CD8-positive, alpha-beta memory T cell (primary cell): Measurements from ENCODE around the gene SLIT3. TPM values are rescaled to one million over a fixed set of nuclear protein-coding genes. Genes with fewer than 3 reads are reported as not detected.
A peak's percentile ranks its signal among the peaks of the same experiment; 100 is the strongest.

ENCODE experiments used
- CTCF ChIA-PET: fragments of 350-600 bp; sonication (Branson Sonifier 250); formaldehyde crosslinking; loops from one replicate; lab custom pipeline; 2021; ENCODE audit warnings: antibody characterized with exemption; lab: Charles Lee
- POLR2A ChIA-PET: fragments of 350-600 bp; sonication (Branson Sonifier 250); formaldehyde crosslinking; loops from one replicate; lab custom pipeline; 2021; ENCODE audit warnings: antibody characterized with exemption; lab: Charles Lee
- DNase-seq, 5 donors: peaks; one replicate each; pipeline versions ENCODE4 v3.0.0 to v3.0.0-alpha.2; 2020 to 2022; ENCODE audit warnings: mixed read lengths in 1 of 5
- H3K27ac ChIP-seq: one replicate; pipeline ENCODE4 v1.7.0; 2013; ENCODE audit warnings: low read depth, mild to moderate bottlenecking, low read length, moderate library complexity
- H3K27me3 ChIP-seq: 2 replicates; pipeline ENCODE4 v1.7.0; 2013; ENCODE audit warnings: low read length, mild to moderate bottlenecking; ENCODE audit not compliant: insufficient read depth, poor library complexity, severe bottlenecking
- H3K36me3 ChIP-seq: 2 replicates; pipeline ENCODE4 v1.7.0; 2013; ENCODE audit warnings: mild to moderate bottlenecking, low read length, moderate library complexity; ENCODE audit not compliant: insufficient read depth
- H3K4me1 ChIP-seq: 2 replicates; pipeline ENCODE4 v1.7.0; 2013; ENCODE audit warnings: mild to moderate bottlenecking, low read length, moderate library complexity; ENCODE audit not compliant: insufficient read depth
- H3K4me3 ChIP-seq: 2 replicates; pipeline ENCODE4 v1.7.0; 2013; ENCODE audit warnings: mild to moderate bottlenecking, low read length
- H3K9me3 ChIP-seq: 2 replicates; pipeline ENCODE4 v1.7.0; 2013; ENCODE audit warnings: mild to moderate bottlenecking, low read length
- H3K27ac Mint-ChIP-seq, 8 donors: one replicate each; pipeline ENCODE4 v1.8.0; 2020 to 2021; ENCODE audit warnings: mixed read lengths in 8 of 8, mild to moderate bottlenecking in 6 of 8, inconsistent platforms in 3 of 8, moderate library complexity in 3 of 8
- H3K27me3 Mint-ChIP-seq, 2 donors: one replicate each; pipeline ENCODE4 v1.8.0; 2020 to 2021; ENCODE audit warnings: mixed read lengths in 2 of 2, mild to moderate bottlenecking in 1 of 2, moderate library complexity in 1 of 2
- H3K36me3 Mint-ChIP-seq, 3 donors: one replicate each; pipeline ENCODE4 v1.8.0; 2020 to 2021; ENCODE audit warnings: mixed read lengths in 3 of 3, inconsistent platforms in 1 of 3, mild to moderate bottlenecking in 1 of 3
- H3K4me1 Mint-ChIP-seq, 3 donors: one replicate each; pipeline ENCODE4 v1.8.0; 2020 to 2021; ENCODE audit warnings: mixed read lengths in 3 of 3, inconsistent platforms in 1 of 3, mild to moderate bottlenecking in 1 of 3
- H3K4me3 Mint-ChIP-seq, 7 donors: one replicate each; pipeline ENCODE4 v1.8.0; 2020 to 2021; ENCODE audit warnings: mixed read lengths in 7 of 7, mild to moderate bottlenecking in 6 of 7, moderate library complexity in 4 of 7, inconsistent platforms in 2 of 7
- H3K9me3 Mint-ChIP-seq, 5 donors: one replicate each; pipeline ENCODE4 v1.8.0; 2020 to 2022; ENCODE audit warnings: mixed read lengths in 5 of 5, mild to moderate bottlenecking in 3 of 5, moderate library complexity in 2 of 5, inconsistent platforms in 1 of 5
- polyA plus RNA-seq: library from polyadenylated mRNA; unstranded; fragments of 300-500 nt; fragmentation: Illumina TruSeq; gene quantifications from one replicate; pipeline ENCODE4 v1.2.3, GENCODE V29; 2021
- total RNA-seq, 2 experiments: library from RNA; stranded (reverse); gene quantifications; one replicate each; pipeline ENCODE4 v1.2.3, GENCODE V29; 2021

SLIT3 gene
- total and polyA plus RNA-seq, 3 experiments from 2014 or later: 0.49 to 0.72 TPM; not detected in 1

DNA sequence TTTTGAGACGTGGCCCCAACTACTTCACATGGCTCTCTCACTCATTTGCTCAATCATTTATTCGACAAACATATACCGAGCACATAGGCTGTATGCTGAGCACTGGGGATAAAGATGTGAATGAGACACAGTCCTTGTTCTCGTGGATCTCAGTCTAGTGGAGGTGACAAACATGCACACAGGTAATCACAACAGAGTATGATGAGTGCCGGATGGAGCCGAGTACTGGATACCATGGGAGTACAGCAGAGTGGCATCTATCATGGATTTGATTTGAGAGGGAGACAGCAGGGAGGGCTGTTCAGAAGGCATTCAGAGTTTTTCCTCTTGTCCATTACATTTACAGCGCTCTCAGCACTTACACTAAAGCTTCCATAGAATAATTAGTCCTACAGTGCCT lies 259.8 kb downstream of the SLIT3 start:
- Histone ChIP-seq H3K36me3 (no peaks in the 10 kb centered on the region), H3K9me3 (no peaks in the 10 kb centered on the region), H3K4me3 (no peak overlapping the region), H3K27me3 (no peaks in the 10 kb centered on the region), H3K27ac (no peak overlapping the region), H3K4me1 (no peaks in the 10 kb centered on the region)
- Mint-ChIP-seq H3K27me3 (peaks cover 3 to 9% of the 10 kb centered on the region in 2 donors), H3K36me3 (no peaks in the 10 kb centered on the region), H3K9me3 (peaks cover 0 to 4% (median 0%) of the 10 kb centered on the region in 5 donors), H3K27ac (no peak overlapping the region), H3K4me1 (no peaks in the 10 kb centered on the region), H3K4me3 (no peak overlapping the region)
- CTCF ChIA-PET: interaction anchor here (1.6 kb wide), 1 partner anchor 54 kb away, joined by 3 read pairs; no protein-coding TSS in a partner anchor
- no peak for DNase-seq
- POLR2A ChIA-PET: no interaction called here

DNA sequence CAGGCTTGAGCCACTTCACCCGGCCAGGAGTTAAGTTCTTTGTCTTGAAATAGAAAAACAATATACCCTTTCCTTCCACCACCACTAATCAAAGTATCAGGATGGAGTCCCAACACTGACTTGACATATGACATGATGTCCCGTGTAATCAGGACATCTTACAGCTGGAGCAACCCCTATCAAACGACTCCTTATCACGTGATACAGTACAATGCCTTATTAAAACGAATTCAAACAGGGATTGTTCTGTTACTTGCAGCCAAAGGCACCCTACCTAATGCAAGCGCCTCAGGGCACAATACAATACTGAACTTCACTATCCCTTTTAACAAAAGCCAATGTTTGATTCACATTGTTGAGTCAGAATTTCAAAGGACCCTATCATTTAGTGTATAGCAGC lies 261.3 kb downstream of the SLIT3 start:
- no peak overlapping the region for H3K4me3 Mint-ChIP-seq
- H3K27ac Mint-ChIP-seq: no peak overlapping the region
- no peaks in the 10 kb centered on the region for H3K9me3 ChIP-seq
- H3K9me3 Mint-ChIP-seq: peaks cover 0 to 4% (median 0%) of the 10 kb centered on the region in 5 donors
- no peaks in the 10 kb centered on the region for H3K4me1 ChIP-seq
- H3K4me1 Mint-ChIP-seq: no peaks in the 10 kb centered on the region
- DNase-seq: no peak
- POLR2A ChIA-PET: no interaction called here
- H3K36me3 Mint-ChIP-seq: no peaks in the 10 kb centered on the region
- H3K36me3 ChIP-seq: no peaks in the 10 kb centered on the region
- H3K27ac ChIP-seq: no peak overlapping the region
- CTCF ChIA-PET: interaction anchor here (1.6 kb wide), 1 partner anchor 52 kb away, joined by 3 read pairs; no protein-coding TSS in a partner anchor
- peaks cover 3 to 9% of the 10 kb centered on the region in 2 donors for H3K27me3 Mint-ChIP-seq
- no peak overlapping the region for H3K4me3 ChIP-seq
- H3K27me3 ChIP-seq: no peaks in the 10 kb centered on the region

DNA sequence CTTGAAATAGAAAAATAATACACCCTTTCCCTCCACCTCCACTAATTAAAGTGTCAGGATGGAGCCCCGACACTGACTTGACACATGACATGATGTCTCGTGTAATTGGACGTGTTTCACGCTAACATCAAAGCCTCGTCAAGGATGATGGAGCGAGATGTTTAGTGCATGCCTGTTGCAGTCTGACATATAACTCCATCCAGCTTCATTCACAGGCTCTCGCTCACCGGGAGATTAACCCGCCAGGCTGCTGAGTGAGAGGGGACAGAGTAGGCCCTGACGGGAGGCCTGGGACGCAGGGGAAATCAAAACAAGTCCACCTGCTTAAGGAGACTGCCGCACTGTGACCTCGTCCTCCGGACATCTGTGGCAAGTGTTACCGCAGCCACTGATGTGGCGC lies 263.5 kb downstream of the SLIT3 start:
- peaks cover 3 to 9% of the 10 kb centered on the region in 2 donors for H3K27me3 Mint-ChIP-seq
- H3K4me3 Mint-ChIP-seq: no peak overlapping the region
- H3K36me3 Mint-ChIP-seq: no peaks in the 10 kb centered on the region
- no peaks in the 10 kb centered on the region for H3K9me3 ChIP-seq
- no peaks in the 10 kb centered on the region for H3K27me3 ChIP-seq
- H3K4me1 Mint-ChIP-seq: no peaks in the 10 kb centered on the region
- H3K4me3 ChIP-seq: no peak overlapping the region
- H3K4me1 ChIP-seq: no peaks in the 10 kb centered on the region
- no peak for DNase-seq
- CTCF ChIA-PET: no interaction called here
- H3K27ac Mint-ChIP-seq: no peak overlapping the region
- no peaks in the 10 kb centered on the region for H3K36me3 ChIP-seq
- POLR2A ChIA-PET: no interaction called here
- H3K27ac ChIP-seq: no peak overlapping the region
- H3K9me3 Mint-ChIP-seq: peaks cover 0 to 4% (median 0%) of the 10 kb centered on the region in 5 donors

DNA sequence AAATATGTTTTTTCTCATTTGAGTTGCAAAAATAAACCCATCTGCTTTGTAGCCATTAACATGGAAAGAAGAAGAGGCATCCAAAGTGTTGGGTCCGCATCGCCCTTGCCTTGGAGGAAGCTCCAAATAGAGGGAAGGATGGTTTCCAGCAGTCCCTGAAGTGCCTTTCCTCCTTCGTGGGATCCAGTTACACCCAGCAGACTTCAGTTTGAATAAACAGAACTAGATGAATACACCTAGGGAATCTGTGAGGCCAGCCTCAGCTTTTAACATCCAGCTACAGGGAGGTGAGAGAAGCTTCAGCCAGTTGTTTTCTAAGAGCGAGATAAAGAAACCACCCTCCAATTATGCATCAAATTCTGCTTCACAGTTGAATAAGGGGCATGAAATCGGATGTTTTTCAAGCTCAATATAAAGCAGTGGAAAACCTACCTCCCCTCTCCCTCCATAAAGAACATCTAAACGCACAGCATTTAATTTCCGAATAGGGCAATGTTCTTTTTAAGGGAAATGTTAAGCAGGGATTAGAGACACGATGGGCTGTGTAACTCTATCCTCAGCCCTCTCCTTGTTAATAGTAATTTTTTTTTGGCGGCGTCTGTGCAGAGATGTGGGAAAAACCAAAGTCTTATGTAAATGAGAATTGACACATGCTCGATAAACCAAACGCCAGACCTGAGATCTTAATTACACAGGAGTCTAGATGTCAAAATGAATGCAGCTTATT lies 264.7 kb downstream of the SLIT3 start:
- Mint-ChIP-seq H3K27ac (no peak overlapping the region), H3K4me1 (no peaks in the 10 kb centered on the region), H3K27me3 (peaks cover 3 to 9% of the 10 kb centered on the region in 2 donors), H3K36me3 (no peaks in the 10 kb centered on the region), H3K9me3 (peaks cover 0 to 4% (median 2%) of the 10 kb centered on the region in 5 donors), H3K4me3 (no peak overlapping the region)
- Histone ChIP-seq H3K27me3 (no peaks in the 10 kb centered on the region), H3K4me3 (no peak overlapping the region), H3K36me3 (no peaks in the 10 kb centered on the region), H3K9me3 (no peaks in the 10 kb centered on the region), H3K4me1 (no peaks in the 10 kb centered on the region), H3K27ac (no peak overlapping the region)
- DNase-seq: no peak
- CTCF ChIA-PET: no interaction called here
- POLR2A ChIA-PET: no interaction called here

DNA sequence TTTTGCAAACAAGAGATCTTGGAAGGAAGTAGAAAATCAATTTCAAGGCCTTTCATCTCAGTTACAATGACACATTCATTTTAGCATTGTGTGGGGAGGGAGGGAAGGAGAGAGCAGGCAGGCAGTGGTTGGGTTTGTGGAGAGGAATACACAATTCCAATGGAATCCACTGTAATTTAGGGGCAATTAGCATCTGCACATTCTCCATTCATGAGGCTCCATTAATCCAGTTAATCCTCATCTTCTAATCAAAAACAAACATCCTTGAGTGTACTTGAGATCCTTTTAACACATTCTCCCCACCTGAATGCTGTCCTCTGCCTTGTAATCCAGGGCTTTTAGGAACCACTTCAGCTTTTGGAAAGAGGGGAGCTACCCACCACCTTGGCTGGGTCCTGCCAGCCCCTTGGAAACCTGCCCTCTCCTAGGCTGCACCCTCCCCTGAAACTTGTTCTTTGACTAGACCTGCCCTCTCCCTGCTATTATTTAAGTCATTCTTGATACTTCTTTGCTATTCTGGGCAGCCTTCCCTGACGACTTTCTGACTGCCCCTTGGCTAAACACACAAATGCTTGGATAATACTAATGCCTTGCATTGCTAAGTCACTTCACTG lies 271.2 kb downstream of the SLIT3 start:
- no peak for DNase-seq
- peaks cover 0 to 4% (median 0%) of the 10 kb centered on the region in 5 donors for H3K9me3 Mint-ChIP-seq
- no peaks in the 10 kb centered on the region for H3K9me3 ChIP-seq
- H3K27me3 ChIP-seq: no peaks in the 10 kb centered on the region
- ChIA-PET POLR2A (no interaction called here), CTCF (no interaction called here)
- H3K36me3 Mint-ChIP-seq: no peaks in the 10 kb centered on the region
- no peak overlapping the region for H3K27ac ChIP-seq
- no peaks in the 10 kb centered on the region for H3K4me1 Mint-ChIP-seq
- no peaks in the 10 kb centered on the region for H3K36me3 ChIP-seq
- no peaks in the 10 kb centered on the region for H3K4me1 ChIP-seq
- no peak overlapping the region for H3K4me3 ChIP-seq
- H3K27ac Mint-ChIP-seq: no peak overlapping the region
- H3K4me3 Mint-ChIP-seq: no peak overlapping the region
- peaks cover 4 to 6% of the 10 kb centered on the region in 2 donors for H3K27me3 Mint-ChIP-seq

DNA sequence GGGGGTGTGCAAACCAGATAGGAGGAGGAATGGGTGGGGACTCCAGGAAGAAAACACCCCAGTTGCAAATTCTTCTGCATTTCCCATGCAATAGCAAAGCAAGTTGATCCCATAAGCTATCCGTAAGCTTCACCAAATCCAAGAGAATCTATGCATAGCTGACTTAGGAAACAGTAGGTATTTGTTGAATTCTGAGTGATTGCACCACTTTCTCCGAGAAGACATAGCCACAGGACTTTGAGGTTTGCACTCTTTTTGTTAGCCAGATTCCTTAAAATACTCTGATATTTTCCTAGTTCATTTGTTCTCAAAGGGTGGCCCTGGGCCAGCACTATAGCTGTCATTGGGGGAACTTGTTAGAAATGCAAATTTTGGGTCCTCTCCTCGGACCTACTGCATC lies 271.9 kb downstream of the SLIT3 start:
- Mint-ChIP-seq H3K4me1 (no peaks in the 10 kb centered on the region), H3K27ac (peak overlapping the region in 1 of 8 donors; percentile 64), H3K36me3 (no peaks in the 10 kb centered on the region), H3K9me3 (peaks cover 0 to 2% (median 0%) of the 10 kb centered on the region in 5 donors), H3K27me3 (peaks cover 6 to 8% of the 10 kb centered on the region in 2 donors), H3K4me3 (no peak overlapping the region)
- CTCF ChIA-PET: no interaction called here
- POLR2A ChIA-PET: no interaction called here
- H3K27me3 ChIP-seq: no peaks in the 10 kb centered on the region
- no peaks in the 10 kb centered on the region for H3K4me1 ChIP-seq
- no peak overlapping the region for H3K27ac ChIP-seq
- H3K36me3 ChIP-seq: no peaks in the 10 kb centered on the region
- no peak overlapping the region for H3K4me3 ChIP-seq
- no peaks in the 10 kb centered on the region for H3K9me3 ChIP-seq
- no peak for DNase-seq

DNA sequence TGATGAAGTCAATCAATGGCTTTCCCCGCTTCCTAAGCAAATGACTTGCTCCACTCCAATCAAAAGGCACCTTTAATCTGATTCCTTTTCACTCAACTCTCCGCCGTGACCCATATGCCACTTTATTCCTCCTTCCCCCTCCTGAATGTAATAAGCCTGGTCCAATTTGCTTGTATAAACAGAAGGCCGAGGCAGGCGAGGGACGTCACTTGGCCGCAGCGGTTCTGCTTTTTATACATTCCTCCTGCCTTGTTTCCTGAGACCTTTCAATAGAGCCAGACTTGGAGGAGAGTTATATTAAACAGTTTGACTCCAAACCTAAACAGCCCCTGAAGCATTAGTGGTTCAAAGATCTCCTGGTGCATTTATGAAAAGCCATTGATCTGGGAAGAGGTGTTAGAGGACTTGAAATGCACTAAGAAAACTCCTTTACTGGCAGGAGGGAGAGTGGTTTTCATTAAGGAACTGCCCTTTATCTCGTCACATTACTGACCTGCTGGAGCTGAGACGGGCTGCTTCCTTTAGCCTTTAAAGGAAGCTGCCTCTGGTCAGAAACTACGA lies 273.4 kb downstream of the SLIT3 start:
- no peaks in the 10 kb centered on the region for H3K4me1 Mint-ChIP-seq
- no peak for DNase-seq
- Histone ChIP-seq H3K36me3 (no peaks in the 10 kb centered on the region), H3K9me3 (no peaks in the 10 kb centered on the region), H3K27ac (no peak overlapping the region), H3K4me1 (no peaks in the 10 kb centered on the region), H3K27me3 (no peaks in the 10 kb centered on the region), H3K4me3 (no peak overlapping the region)
- no peak overlapping the region for H3K4me3 Mint-ChIP-seq
- peaks cover 0 to 2% (median 0%) of the 10 kb centered on the region in 5 donors for H3K9me3 Mint-ChIP-seq
- no peak overlapping the region for H3K27ac Mint-ChIP-seq
- H3K36me3 Mint-ChIP-seq: no peaks in the 10 kb centered on the region
- POLR2A ChIA-PET: no interaction called here
- CTCF ChIA-PET: no interaction called here
- H3K27me3 Mint-ChIP-seq: peaks cover 5 to 11% of the 10 kb centered on the region in 2 donors

DNA sequence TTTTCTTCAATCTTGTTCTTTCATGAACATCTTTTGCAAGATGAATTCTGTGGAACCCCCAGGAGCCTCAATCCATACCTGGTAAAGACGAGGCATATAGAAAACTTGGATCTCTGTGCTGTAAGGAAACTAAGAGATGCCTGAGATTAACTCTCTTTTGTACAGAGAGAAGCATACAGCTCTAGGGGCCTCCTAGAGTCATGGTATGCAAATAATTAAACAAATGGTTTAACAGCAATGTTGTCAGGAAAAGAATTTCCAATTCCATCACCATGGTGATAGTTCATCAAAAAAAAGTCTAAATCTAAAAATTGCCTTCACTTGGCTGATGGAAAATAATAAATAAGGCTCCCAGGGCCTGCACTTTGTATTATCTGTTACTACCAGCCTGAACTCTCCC lies 275.4 kb downstream of the SLIT3 start:
- Mint-ChIP-seq H3K27ac (no peak overlapping the region), H3K27me3 (peaks cover 3 to 18% of the 10 kb centered on the region in 2 donors), H3K9me3 (peaks cover 0 to 2% (median 0%) of the 10 kb centered on the region in 5 donors), H3K36me3 (no peaks in the 10 kb centered on the region), H3K4me1 (no peaks in the 10 kb centered on the region), H3K4me3 (no peak overlapping the region)
- Histone ChIP-seq H3K36me3 (no peaks in the 10 kb centered on the region), H3K27me3 (no peaks in the 10 kb centered on the region), H3K4me1 (no peaks in the 10 kb centered on the region), H3K4me3 (no peak overlapping the region), H3K9me3 (no peaks in the 10 kb centered on the region), H3K27ac (no peak overlapping the region)
- CTCF ChIA-PET: no interaction called here
- no peak for DNase-seq
- POLR2A ChIA-PET: no interaction called here
